Stimulated activated CD4-positive, alpha-beta T cell treated with anti-CD3 and anti-CD28 coated beads, Interleukin-1b, Interleukin-23, amount 100 ng/mL, for 1 hour (primary cell): ENCODE results near the gene EIF3F.

Source experiments
- DNase-seq, 2 donors: peaks; one replicate each; pipeline ENCODE4 v3.0.0-alpha.2; 2020; ENCODE audit warnings: low read depth in 2 of 2

Gene EIF3F

DNA sequence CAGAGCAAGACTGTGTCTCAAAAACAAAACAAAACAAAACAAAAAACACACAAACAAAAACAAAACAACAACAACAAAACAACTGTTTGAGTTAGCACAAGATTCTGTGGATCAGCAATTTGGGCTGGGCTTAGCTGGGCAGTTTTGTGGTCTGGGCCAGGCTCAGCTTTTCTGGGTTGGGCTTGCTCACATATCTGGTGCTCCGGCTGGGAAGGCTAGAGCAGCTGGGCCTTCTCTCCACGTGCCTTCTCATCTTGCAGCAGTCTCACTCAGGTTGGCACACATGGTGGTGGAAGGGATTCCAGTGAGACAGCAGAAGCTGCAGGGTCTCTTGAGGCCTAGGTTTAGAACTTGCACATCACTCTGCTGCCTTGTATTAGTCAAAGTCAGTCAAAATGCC, 35.7 kb downstream of the EIF3F start:
- no peak for DNase-seq

GRCh38 chr11:8023831-8024555, 36.9 kb downstream of the EIF3F start:
- no peak for DNase-seq

GRCh38 chr11:8025123-8025522, 38.0 kb downstream of the EIF3F start:
- no peak for DNase-seq

GRCh38 chr11:8025816-8026215, 38.7 kb downstream of the EIF3F start:
- DNase-seq = no peak

DNA sequence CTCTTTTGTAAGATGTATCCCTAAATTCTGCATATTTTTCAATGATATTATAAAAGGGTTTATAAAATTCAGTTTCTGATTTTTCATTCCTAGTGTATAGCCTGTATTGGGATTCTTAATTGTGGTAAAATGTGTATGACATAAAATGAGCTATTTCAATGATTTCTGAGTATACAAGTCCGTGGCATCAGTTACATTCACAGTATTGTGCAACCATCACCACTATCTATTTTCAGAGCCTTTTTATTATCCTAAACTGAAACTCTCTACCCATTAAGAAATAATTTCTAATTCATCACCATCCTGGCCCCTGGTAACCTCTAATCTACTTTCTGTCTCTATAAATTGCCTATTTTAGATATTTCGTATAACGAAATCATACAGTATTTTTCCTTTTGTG, 39.8 kb downstream of the EIF3F start:
- DNase-seq = no peak

DNA sequence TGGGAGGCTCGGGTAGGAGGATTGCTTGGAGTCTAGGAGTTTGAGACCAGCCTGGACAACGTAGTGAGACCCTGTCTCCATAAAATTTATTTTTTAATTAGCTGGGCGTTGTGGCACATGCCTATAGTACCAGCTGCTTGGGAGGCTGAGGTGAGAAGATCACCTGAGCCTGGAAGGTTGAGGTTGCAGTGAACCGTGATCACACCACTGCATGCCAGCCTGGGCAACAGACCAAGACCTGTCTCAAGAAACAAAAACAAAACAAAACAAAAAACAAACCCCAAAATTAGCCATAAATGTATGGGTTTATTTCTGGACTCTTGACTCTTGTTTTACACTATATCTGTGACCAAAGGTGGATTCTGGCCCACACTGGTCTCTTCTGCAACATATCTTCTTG, 41.6 kb downstream of the EIF3F start:
- no peak for DNase-seq

GRCh38 chr11:8030526-8031247, 43.5 kb downstream of the EIF3F start:
- DNase-seq = no peak

- no peak for DNase-seq
Observed at GRCh38 chr11:8031248-8032115, 44.3 kb downstream of the EIF3F start.

DNA sequence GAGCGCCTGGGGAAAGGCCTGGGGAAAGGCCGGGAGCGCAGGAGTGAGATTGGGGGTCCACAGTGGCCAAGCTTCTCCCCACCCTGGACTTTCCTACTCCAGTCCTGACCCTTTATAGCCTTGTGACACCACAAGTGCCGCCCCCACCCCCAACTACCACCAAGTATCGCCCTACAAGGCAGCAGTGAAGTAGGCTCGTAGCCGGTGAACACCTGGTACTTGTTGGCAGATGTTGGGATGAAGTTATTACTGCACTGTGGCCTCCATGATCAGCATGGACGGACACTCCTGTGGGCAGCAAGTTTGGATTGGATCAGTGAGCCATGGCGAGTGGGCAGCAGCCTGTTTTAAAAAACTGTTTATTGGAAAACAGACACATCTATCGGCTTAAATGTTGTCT, 45.0 kb downstream of the EIF3F start:
- no peak for DNase-seq

DNA sequence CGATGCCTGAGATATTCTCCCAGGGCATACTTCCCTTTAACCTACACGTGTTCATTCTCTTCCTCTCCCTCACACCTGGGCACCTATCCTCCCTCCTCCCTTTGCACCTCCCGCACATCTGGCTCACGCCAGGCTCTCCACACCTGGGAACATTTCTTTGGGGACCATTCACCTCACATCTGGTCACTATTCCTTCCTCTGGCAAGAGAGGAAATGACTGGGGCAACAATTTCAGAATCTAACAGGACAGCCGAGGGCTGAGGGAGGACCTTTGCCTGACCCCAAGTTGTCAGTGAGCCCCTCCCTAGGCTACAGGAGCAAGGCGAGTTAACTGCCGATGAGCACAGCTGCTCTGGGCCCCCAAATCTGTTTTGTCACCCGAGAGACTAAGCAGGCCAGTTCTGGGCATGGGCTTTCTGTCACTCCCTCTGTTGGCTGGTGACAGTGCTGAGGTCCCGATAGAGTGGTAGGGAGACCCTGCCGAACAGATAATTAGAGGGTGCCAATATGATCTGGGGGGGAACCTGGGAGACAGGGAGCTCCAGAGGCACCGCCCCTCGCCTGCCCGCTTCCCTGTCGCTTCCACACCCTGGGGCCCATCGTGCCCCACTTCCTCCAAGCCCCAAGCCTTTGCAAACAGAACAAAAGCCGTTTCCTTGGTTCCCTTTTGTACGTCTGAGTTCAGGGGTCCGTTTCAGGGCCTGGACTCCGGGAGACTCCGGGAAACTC, 45.6 kb downstream of the EIF3F start:
- no peak for DNase-seq

DNA sequence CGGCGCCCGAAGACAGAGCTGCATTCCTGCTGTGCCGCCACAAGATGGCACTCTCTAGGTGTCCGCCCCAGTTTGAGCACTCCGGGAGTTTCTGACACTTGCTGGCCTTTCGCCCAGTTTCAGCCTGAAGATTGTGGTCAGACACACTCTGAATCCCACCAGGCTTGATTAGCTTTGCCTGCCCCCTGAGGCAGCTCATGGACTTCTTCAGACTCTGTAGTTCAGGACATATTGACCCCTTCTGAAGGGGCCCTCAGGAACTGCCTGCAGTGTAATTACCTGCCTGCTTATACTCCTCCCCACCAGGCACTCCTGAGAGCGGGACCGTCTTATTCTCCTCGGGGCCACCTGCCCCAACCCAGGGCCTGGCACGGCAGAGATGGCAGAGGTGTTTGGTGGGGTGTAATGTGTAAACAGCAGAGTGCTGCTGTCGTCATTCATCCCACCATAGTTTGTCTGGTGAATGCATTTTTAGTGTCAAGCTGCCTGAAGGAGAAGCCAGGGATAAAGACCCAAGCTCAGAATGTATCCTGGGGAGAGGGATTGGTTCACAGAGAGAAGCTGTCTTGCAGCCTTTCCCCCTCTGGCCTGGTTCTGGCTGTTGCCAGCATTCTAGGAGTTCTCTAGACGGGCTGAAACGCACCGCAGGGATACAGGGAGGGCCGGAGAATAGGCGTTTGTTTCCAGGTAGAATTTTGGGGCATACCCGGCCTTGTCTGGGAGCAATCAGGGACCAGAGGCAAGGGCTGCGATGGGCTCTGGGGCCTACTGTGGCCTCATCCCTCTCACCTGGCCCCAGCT, 46.4 kb downstream of the EIF3F start:
- peak in 1 of 2 donors; percentile 26 for DNase-seq

DNA sequence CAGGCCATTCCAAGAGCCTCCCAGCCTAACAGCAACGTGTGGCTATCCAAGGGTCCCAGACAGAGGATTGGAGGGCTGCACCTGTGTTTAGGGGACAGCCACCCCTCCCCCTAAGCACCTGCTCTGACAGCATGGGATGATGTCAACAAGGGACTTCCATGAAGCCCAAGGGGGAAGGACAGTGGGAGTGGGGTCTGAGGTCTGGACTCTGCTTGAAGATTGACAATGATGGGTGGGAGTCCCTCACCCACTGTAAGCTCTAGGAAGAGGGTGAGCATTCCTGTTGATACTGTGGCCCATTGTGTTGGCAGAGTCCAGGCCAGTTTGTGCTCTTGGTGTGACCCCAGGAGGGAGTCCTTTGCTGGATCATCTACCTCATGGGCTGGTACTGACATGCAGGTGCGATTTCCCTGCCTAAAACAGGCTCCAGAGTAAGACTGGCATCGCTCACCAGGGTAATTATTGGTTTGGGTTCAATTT, 47.0 kb downstream of the EIF3F start:
- DNase-seq = no peak

- DNase-seq = no peak
Observed at GRCh38 chr11:8034604-8035190, 47.6 kb downstream of the EIF3F start.

GRCh38 chr11:8035200-8035855, 48.2 kb downstream of the EIF3F start:
- DNase-seq = no peak

DNA sequence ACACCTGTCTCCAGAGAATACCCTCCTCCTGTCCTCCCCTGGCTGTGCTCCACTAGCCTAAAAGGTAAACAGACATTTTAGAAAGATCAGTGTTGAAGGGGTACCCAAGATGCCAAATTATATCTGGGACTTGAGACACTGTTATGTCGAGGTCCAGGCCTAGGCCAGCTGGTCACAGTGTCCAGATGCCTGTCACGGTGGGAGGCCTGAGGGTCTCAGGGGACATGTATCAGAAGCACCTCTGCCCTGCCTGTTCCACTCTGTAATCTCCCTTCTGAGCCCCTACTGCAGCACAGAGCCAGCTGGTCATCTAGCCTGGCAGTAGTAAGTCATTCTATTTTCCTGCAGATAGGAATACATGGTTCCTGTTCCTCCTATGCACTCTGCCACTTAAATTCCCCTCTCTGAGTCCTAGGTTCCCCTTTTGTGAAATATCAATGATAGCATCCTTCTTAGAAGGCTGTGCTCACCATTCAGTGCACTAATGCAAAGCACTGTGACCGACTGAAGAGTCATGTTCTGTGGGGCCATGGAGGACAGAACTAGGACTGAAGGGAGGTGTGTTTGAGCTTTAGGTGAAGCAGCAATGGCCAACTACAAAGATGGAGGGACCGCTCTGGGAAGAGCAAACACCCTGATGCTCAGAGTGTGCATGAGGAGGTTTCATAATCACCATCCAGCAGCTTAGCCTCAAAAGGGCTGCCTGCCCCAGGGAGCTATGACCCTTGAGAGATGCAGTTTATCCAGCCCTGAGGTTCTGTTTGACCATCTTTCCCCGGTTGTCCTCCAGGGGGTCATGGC, 49.1 kb downstream of the EIF3F start:
- DNase-seq = no peak

DNA sequence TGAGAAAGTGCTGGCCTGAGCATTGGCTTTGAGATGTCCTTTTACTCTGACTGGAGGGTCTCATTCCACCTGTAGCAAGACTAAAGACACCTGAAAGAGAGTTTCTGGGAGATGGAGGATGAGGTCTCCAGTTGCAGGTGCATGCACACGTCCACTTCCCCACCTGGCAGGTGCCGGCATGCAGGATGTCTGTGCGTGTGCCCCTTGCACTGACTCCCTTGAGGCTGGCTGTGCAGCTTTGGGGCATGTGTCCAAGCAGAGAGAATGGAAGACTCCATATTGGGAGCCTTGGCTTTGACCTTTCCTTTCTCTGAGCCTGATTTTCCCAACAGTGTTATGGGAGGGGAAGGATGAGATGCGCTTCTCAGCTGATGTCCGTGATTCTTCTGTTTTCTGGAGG, 49.8 kb downstream of the EIF3F start:
- no peak for DNase-seq

DNA sequence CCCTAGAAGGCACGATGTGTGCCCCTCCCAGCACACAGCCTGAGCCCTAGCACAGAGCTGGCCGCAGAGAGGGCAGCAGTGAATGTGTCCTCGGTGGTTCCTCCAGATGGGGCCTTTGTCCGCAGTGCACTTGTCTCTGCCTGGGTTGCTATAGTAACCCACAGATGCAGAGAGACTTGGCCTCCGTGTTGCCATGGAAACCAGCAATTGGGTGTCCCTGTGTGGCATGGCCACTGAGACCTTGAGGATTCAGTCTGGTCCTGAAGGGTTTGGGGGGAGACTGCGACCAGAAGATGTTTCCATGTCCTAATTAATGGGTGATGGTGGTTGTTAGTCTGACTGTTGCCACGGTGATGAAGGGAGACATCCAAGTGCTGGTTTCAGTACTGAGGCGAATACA, 51.3 kb downstream of the EIF3F start:
- DNase-seq = no peak

- no peak for DNase-seq
Observed at GRCh38 chr11:8038811-8039529, 51.8 kb downstream of the EIF3F start.
